Hematopoietic multipotent progenitor cell treated with erythropoietin and hydrocortisone succinate and interleukin-3 and kit ligand, for 4 days (in vitro differentiated cells): ENCODE data around the gene PLA2G15.
"Not testable (repeated sequence)": the region's sequence is repeated elsewhere in the genome, so short reads cannot be mapped to it uniquely, and the experiment has no call there.

ENCODE experiments used
- DNase-seq: peaks from one replicate; pipeline ENCODE4 v3.0.0-alpha.2; 2015

PLA2G15 gene

DNA sequence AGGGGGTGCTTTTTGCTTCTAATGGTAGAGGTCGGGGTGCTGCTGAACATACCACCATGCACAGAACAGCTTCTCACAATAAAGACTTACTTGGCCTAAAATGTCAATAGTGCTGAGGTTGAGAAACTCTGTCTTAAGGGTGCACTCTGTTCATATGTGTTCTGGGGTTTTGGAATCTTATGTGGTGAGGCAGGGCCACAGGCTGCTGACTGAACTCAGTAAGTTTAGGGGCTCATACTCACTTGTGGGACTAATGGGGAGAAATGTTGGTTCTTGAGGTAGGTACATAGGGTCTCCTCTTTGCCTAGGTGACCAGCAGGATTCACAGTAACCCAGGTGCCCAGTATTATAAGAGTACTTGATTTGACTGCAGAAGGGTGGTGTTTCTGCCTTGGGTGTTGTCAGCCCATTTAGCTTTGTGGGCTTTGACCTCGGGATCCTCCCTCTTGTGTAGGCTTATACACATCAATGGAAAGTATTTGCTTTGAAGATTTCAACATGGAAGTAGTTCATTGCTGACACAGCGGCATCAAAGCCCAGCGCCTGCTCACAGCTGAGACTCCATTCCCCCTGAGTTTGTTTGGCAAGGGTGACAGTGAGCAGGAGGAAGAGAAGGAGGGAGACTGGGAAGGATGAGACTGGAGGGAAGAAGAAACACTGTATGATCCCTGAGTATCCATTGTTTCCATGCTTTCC, 36.3 kb downstream of the PLA2G15 start:
- DNase-seq: no peak

DNA sequence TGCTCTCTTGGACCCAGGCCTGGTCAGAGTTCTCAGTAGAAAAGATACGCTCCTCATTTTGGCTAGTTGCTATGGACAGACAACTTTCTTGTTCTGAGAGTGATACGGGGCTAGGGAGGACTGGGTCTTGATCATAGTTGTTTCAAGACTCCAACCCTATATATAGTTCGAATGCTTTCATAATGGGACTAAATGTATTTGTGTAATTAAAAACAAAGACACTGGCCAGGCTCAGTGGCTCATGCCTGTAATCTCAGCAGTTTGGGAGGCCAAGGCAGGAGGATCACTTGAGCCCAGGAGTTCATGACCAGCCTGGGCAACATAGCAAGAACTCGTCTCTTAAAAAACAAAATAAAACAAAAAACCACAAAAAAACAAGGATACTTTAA, 36.9 kb downstream of the PLA2G15 start:
- no peak for DNase-seq

DNA sequence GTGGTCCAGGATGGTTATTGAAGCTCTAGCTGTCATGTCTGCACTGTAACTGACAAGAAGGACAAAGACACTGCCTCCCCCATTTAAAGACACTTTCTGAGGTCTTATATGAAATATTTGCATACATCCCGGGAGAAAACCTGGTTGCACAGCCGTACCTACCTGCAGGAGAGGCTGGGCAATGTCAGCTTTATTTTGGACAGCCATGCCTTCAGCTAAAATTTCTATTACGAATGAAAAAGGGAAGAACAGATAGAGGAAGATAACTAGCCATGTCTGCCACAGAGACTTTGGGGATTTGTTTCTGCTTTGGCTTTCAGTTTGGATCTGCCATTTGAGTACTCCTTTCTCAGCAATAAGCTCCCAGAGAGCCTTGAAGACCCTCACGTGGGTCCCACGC, 38.2 kb downstream of the PLA2G15 start:
- no peak for DNase-seq

DNA sequence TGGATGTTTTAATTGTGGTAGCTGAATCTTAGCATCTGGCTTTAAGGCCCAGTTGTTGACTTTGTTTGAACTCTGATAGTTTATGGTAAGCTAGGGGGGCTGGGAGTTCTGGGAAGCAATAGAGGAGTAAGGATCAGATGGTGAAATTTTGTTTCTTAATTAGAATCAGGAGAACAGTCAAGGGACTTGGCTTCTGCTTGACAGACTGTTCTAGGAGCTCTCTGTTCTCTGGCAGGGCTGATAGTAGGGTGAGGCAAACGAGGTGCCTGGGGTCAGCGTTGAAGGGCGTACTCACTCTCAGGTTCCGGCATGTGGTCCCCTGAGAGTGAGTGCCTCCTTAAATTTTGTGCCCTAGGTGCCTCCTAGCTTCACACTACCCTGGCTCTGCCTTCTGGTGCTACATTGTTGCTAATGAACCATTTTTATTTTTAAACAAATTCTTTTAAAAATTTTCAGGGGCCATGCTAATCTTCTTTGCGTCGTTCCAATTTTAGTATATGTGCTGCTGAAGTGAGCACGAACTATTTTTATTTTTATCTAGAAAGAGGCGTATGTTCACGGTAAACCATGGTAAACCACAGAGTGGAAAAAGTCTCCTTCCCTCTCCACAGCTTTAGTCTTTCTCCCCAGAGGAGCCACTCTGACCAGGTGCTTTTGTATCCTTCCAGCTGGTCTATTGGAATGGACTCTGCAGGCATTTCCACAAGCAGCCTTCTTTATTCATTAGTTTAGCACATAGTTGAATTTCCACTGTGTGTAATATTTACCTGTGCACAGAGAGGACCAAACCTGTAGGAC, 38.8 kb downstream of the PLA2G15 start:
- DNase-seq: peak; percentile 49

DNA sequence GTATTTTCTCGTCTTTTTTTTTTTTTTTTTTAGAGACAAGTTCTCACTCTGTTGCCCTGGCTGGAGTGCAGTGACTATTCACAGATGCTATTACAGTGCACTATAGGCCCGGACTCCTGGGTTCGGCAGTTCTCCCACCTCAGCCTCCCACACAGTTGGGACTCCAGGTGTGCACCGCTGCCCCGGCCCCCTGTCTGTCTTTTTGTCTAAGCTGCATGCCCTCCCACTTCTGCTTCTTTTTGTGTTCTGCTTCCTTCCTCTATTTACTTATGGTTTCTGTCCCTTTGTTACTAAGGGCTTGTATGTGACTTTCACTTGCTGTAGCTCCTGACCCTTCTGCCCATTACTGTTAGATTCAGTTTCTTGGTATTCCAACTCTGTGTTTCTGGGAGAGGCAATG, 39.7 kb downstream of the PLA2G15 start:
- DNase-seq: peak; percentile 69

DNA sequence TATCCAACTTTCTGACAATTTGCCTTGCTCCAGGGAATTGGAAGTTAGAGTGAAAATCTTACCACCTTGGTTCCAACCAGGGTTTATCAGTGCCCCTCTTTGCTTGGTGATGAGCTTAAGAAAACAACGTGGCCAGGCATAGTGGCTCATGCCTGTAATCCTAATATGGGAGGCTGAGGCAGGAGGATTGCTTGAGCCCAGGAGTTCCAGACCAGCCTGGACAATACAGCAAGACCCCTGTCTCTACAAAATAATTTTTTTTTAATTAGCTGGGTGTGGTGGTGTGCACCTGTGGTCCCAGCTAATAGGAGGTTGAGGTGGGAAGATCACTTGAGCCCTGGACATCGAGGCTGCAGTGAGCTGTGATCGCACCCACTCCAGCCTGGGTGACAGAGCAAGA, 40.5 kb downstream of the PLA2G15 start:
- DNase-seq: no peak

DNA sequence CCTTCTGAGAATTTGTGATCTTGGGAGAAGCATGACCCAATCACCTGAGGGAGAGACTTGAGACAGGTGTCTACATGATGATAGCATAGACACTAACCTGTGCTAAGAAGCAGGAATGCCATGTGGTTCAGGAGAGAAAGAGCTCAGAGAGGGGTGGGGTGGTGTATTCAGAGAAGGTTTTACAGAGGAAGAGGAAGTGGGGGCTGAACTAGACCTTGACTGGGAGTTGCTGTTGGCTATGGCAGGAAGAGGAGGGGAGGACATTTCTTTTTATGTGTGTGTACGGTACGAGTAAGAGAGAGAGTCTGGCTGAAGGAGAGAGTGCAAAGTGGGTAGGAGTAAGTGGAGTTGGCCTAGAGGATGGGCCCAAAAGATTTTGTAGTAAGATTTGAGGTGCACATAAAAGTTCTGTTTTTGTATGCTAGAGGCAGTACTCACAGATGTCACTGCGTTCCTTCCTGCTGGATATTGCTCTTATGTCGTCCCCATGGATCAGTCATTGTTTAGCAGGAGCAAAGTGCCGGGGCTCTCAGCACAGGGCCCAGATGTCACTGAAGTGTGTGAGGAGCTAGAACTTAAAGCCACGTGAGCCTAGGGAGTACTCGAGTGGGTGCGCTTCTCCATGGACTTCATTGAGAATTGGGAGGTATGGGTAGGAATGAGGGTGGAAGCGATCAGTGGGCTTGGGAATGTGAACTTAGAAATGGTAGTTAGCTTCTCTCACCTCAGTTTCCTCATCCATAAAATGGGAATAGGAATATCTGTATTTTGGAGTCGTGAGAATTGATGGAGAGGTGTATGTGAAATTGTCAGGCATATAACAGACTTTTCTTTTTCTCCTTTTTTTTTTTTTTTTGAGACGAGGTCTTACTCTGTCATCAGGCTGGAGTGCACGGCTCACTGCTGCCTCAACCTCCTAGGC, 41.2 kb downstream of the PLA2G15 start:
- DNase-seq: peak; percentile 76

DNA sequence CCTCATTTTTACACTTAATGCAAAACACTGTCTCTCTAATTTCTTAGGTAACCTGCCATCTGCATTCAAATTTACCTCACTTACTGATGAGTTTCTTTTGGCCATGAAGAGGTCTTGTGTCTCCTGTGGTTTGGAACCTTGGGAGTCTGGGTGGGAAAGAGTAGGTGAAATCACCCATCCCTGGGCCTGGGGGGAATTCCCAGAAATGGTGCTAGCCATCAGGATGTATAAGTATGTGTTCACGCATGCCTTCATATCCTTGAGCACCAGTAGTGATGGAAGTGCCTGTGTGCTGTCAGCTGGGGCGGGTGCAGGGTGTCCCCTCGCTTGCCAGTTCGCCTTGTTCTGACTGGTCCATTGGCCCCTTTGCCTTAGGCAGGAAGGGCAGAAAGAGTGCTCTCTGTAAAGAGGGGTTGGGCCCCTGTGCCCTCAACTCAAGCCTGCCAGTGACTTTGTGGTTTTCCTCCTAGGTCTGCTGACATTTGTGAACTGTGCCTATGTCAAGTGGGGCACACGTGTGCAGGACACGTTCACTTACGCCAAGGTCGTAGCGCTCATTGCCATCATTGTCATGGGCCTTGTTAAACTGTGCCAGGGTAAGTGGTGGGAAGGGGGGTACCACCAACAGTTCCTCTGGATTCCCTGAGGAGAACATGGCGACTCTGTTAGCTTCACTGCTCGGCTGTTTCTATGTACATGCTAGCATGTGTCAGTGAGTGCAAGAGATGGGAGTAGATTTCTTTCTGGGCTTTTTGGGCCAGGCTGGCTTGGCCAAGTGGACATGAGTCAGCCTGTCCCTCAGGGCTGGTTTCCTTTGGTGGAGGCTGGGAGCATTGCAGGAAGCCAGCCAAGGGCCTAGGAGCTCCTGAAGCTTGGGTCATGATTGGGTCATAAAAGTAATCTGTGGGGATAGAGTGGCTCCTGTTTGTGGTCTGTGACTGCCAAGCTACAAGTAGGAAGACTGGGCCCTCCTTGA, 42.4 kb downstream of the PLA2G15 start:
- DNase-seq: peak; percentile 65

DNA sequence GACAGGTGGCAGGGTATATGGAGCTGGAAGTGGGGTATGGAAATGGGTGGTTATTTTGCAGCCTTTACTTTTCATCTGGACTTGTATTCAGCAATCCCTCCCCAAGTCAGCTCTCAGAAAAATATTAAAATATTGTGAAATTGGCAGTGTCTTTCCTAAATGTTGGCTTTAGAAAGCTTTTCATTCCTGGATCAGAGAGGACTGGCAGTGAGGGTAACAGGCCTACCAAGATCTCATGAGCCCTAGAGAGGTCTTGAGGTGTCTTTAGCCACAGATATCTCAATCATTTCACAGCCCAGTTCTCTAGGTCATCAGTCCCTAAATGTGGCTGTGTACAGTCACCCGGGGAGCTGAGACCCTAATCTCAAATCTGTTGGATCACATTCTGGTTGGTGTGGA, 43.1 kb downstream of the PLA2G15 start:
- no peak for DNase-seq

DNA sequence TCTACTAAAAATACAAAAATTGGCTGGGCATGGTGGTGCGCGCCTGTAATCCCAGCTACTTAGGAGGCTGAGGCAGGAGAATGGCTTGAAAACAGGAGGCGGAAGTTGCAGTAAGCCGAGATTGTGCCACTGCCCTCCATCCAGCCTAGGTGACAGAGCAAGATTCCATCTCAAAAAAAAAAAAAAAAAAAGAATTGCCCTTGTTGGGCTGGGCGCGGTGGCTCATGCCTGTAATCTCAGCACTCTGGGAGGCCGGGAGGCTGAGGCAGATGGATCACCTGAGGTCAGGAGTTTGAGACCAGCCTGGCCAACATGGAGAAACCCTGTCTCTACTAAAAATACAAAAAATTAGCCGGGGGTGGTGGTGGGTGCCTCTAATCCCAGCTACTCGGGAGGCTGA, 43.6 kb downstream of the PLA2G15 start:
- not testable (repeated sequence) for DNase-seq

DNA sequence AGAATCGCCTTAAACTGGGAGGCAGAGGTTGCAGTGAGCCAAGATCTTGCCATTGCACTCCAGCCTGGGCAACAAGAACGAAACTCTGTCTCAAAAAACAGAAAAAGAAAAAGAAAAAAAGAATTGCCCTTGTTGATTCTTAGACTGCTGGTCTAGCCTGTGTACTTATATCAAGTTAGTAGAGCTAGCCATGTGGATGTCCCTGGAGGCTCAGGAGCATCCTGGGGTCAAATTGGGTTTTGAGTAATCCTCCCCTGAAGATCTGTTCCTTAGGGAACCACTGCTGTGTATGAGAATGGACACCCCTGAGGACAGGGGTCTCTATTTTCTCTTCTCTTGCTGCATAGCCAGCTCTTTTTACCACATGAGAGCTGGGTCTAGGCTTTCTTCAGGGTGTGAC, 44.0 kb downstream of the PLA2G15 start:
- DNase-seq: no peak

DNA sequence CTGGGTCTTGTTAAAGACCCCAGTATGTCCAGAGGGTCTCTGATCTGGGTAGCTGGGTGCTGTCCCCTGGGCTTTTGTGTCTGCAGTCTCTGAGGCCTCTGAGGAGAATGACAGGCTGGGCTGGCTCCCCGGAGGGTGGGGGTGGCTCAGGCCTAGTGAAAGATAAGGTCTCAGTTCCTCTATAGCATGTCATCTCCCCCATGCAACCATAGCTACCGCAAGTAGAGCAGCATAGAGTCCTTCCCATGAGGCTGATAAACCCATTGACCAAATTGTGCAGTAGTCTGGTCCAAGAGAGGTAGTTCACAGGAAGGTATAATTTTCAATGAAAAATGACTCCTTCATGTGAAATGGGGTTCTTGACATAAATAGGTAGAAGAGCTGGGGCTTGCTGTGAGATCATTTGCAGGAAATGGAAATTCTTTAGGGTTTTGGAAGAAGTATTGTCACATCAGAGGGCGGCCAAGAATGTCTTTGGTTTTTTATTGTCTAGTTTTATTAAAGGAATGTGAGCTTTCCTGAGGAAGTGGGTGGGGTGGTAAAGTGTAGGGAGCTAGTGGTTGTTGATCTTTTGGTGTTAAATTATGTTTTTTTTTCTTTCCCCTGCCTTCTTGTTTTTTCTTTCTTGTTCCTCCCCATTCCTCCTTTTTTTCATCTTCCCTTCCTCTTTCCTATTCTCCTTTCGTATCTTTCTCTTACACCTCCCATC, 44.6 kb downstream of the PLA2G15 start:
- peak; percentile 95 for DNase-seq

DNA sequence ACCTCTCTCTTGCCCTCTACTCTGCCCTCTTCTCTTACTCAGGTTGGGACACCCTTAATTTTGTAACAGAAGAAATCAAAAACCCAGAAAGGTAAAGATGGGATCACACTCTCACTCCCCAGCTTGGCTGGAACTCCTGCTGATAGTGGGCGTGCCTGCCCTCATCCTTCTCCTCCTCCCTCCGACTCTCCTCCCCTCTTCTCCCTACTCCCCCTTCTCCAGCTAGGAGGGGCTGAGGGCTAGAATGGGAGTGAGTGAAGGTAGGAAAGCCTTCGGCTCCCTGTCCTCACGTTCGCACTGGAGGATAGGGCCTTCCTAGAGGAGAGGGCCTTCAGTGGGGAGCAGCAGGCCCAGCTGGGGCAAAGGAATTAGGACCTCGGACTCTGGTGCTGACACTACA, 45.3 kb downstream of the PLA2G15 start:
- no peak for DNase-seq

DNA sequence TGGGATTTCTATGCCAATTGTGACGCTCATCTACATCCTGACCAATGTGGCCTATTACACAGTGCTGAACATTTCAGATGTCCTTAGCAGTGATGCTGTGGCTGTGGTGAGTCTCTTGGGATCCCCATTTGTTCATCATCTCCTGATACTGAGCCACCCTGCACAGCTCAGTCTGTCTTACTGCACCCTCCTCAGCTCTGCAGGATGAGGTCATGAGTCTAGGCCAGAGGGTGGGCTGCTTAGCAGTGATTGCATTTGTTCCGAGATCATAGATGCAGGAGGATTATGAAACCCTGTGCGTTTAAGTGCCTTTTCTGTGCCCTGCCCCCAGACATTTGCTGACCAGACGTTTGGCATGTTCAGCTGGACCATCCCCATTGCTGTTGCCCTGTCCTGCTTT, 46.1 kb downstream of the PLA2G15 start:
- no peak for DNase-seq

DNA sequence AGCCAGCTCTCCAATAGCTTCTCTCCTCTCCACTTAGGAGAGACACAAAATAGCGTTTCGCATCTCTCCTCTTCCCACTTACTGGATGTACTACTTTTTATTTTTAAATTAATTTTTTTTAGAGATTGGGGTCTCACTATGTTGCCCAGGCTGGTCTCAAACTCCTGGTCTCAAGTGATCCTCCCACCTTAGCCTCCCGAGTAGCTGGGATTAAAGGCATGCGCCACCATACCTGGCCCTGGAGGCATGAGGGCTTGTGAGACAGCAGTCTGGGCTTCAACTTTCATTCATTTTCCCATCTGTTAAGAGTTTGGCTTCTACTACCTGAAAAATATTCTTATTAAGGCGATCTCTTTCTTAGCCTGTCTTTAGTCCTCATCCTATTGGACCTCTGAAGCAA, 47.3 kb downstream of the PLA2G15 start:
- DNase-seq: no peak

DNA sequence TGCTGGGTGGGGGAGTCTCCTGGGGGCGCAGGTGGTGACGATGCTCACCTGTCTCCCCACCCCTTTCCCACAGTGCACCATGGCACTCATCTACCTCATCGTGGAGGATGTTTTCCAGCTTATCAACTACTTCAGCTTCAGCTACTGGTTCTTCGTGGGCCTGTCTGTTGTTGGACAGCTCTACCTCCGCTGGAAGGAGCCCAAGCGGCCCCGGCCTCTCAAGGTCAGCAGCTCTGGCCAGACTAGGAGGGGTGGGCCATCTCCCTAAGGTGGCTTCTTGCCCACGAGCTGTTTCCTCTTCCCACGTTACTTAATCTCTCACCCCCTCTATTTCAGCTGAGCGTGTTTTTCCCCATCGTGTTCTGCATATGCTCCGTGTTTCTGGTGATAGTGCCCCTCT, 51.1 kb downstream of the PLA2G15 start:
- no peak for DNase-seq

DNA sequence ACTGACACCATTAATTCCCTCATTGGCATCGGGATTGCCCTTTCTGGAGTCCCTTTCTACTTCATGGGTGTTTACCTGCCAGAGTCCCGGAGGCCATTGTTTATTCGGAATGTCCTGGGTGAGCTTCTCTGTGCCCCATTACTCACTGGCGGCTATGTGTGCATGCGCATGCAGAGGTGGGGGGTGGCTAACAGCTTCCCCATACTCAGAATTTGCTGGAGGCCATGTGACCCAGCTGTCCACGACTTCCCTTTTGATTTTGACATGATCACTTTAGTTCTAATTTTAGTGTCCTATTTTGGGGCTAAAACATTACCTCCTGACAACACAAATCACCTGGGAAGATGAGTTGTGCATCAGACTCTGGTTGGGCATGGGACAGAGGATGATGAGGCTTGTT, 51.5 kb downstream of the PLA2G15 start:
- no peak for DNase-seq

DNA sequence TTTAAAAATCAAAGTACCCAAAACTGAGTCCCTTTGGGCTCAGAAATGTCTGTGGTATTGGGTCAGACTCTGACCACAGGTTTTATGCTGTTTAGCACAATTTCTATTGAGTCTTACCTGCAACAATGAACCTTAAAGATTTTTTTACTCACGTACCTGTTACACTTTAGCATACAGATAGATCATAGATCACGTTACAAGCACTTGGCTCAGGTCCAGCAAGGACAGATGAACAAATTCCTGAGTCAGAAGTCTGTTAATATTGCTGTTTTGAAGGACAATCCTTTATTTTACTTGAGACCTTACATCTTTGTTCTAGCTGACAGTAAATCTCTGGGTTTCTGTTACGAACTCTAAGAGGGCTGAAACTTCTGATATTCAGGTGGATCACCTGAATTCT, 52.7 kb downstream of the PLA2G15 start:
- no peak for DNase-seq

DNA sequence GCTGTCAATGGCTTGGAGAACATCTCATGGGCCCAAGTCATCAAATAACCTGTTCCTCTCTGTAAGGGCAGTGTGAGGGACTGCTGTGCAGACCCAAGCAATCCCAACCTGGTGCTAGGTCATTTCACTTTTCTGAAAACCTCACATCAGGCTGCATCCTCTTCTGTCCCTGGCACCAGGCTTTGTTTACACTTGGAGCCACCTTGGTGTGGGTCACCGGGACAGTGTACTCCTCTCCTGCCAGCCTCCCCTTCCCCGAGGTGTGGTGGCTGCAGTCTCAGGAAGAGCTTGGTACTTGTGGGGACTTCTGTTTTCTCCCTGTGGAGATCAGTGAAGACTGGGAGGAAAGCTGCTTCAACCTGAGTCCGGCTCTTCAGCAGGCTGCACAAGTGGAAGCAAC, 53.1 kb downstream of the PLA2G15 start:
- DNase-seq: no peak

DNA sequence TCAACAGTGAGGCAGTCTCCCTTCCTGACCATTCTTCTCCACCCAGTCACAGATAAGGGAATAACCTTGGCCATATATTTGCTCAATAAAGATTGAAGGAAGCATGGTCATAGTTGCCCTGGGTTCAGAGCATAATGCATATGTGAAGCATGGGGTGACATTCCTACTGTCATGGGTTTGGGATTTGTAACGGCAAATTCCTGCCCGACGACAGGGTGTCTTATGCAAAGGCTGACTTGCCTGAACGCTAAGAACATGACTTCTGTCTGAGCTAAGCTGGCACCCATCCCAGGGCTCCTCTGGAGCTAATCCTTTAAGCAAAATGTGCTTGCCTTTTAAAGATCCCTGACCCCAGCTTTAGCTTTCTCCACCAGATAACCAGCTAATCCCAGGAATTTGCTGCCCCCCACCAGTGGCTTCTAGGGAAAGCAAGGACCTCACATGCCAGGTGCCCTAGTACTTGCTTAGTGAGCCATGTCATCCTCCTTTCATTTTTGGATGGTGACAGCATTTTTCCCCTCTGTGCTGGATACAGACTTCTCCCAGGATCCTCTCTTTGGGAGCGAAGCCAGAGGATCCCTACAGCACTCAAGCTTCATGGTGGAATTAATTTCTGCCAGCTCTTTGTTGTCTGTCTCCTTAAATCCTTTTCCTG, 53.9 kb downstream of the PLA2G15 start:
- no peak for DNase-seq
